ENCODE results near the gene KIFC1. TPM values are rescaled to one million over a fixed set of nuclear protein-coding genes. Genes with fewer than 3 reads are reported as not detected.
A peak's percentile ranks its signal among the peaks of the same experiment; 100 is the strongest.

The KIFC1 gene
- total and polyA plus RNA-seq, 4 experiments from 2014 or later, result 0.54 to 0.69 (median 0.61) TPM; not detected in 1

DNA sequence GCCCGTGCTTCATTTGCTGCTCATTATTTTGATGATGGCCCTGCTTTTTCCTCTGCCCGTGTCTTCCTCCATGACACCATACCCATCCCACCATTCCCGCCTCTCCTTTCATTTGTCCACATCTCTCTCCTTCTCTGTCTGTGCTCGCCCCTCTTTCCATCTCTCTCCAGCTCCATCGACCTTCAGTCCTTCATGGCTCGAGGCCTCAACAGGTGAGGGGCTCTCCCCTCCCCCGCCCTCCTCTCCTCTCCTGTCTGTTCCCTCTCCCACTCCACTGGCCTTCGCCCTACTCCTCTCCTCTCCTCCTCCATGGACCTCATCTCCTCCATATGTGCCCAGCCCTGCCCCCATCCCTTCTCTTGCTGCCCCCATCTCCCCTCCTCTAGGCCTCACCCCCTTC, 50.7 kb downstream of the KIFC1 start:
- POLR2A ChIA-PET (ENCODE audit: partially characterized antibody), result no interaction called here
- Histone ChIP-seq H3K27ac (ENCODE audit: low read depth, low read length) (no peak overlapping the region), H3K27me3 (ENCODE audit: insufficient read depth, low read length) (no peaks in the 10 kb centered on the region), H3K4me1 (ENCODE audit: insufficient read depth, low read length) (no peaks in the 10 kb centered on the region), H3K4me3 (ENCODE audit: low read length in 2 of 2) (no peak overlapping the region), H3K36me3 (ENCODE audit: insufficient read depth, low read length) (peaks cover 49% of the 10 kb centered on the region), H3K9me3 (ENCODE audit: control insufficient read depth in 1 of 2, low read length in 2 of 2) (no peaks in the 10 kb centered on the region)
- DNase-seq, result no peak
- H3K9me3 Mint-ChIP-seq, result peaks cover 0 to 2% (median 0%) of the 10 kb centered on the region in 8 donors
- intact Hi-C loops (cut with micrococcal nuclease), result no loop called here
- CTCF ChIA-PET (ENCODE audit: partially characterized antibody), result no interaction called here
- no peaks in the 10 kb centered on the region for H3K27me3 Mint-ChIP-seq
- peak overlapping the region in 3 of 7 donors; percentile 9 to 92 (median 42) for H3K27ac Mint-ChIP-seq
- peaks cover 35 to 63% of the 10 kb centered on the region in 2 donors for H3K36me3 Mint-ChIP-seq
- no peak overlapping the region for H3K4me3 Mint-ChIP-seq
- H3K4me1 Mint-ChIP-seq, result peaks cover 0 to 4% (median 1%) of the 10 kb centered on the region in 4 donors

DNA sequence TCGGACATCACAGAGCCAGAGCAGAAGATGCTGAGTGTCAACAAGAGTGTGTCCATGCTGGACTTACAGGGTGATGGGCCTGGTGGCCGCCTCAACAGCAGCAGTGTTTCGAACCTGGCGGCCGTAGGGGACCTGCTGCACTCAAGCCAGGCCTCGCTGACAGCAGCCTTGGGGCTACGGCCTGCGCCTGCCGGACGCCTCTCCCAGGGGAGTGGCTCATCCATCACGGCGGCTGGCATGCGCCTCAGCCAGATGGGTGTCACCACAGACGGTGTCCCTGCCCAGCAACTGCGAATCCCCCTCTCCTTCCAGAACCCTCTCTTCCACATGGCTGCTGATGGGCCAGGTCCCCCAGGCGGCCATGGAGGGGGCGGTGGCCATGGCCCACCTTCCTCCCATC, 51.4 kb downstream of the KIFC1 start:
- Mint-ChIP-seq H3K4me3 (no peak overlapping the region), H3K27me3 (no peaks in the 10 kb centered on the region), H3K9me3 (peaks cover 0 to 2% (median 0%) of the 10 kb centered on the region in 8 donors), H3K4me1 (peaks cover 0 to 4% (median 1%) of the 10 kb centered on the region in 4 donors), H3K27ac (peak overlapping the region in 1 of 7 donors; percentile 77), H3K36me3 (peaks cover 35 to 62% of the 10 kb centered on the region in 2 donors)
- no peak overlapping the region for H3K4me3 ChIP-seq (ENCODE audit: low read length in 2 of 2)
- H3K27ac ChIP-seq (ENCODE audit: low read depth, low read length), result no peak overlapping the region
- H3K9me3 ChIP-seq (ENCODE audit: control insufficient read depth in 1 of 2, low read length in 2 of 2), result no peaks in the 10 kb centered on the region
- intact Hi-C loops (cut with micrococcal nuclease), result no loop called here
- peaks cover 49% of the 10 kb centered on the region for H3K36me3 ChIP-seq (ENCODE audit: insufficient read depth, low read length)
- ChIA-PET POLR2A (ENCODE audit: partially characterized antibody) (interaction anchor here (0.6 kb wide), 1 partner anchor 153 kb away, joined by 4 read pairs; no protein-coding TSS in a partner anchor), CTCF (ENCODE audit: partially characterized antibody) (no interaction called here)
- no peaks in the 10 kb centered on the region for H3K4me1 ChIP-seq (ENCODE audit: insufficient read depth, low read length)
- DNase-seq, result no peak
- no peaks in the 10 kb centered on the region for H3K27me3 ChIP-seq (ENCODE audit: insufficient read depth, low read length)

DNA sequence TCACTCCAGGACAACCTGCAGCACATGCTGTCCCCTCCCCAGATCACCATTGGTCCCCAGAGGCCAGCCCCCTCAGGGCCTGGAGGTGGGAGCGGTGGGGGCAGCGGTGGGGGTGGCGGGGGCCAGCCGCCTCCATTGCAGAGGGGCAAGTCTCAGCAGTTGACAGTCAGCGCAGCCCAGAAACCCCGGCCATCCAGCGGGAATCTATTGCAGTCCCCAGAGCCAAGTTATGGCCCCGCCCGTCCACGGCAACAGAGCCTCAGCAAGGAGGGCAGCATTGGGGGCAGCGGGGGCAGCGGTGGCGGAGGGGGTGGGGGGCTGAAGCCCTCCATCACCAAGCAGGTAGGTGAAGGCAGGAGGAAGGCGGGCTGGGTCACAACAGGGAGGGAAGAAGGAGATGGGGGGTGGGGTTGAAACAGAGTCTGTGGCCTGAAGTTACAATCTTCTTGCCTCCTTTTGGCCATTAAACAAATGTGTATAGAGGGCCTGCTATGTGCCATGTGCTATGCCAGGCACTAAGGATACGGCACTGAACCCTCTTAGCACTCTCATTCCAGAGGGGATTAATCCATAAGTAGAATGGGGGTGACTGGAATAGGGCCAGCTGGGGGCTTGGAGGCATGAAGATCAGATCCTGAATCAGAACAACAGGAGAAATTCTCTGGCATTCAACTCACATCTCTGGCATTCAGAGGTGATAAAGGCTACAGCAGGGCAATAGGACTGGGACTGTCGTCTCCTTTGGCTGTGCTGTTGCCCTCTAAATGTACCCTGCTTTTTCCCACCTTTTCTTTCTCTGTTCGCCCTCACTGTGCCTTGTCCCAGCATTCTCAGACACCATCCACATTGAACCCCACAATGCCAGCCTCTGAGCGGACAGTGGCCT, 52.2 kb downstream of the KIFC1 start:
- Histone ChIP-seq H3K4me1 (ENCODE audit: insufficient read depth, low read length) (no peaks in the 10 kb centered on the region), H3K27ac (ENCODE audit: low read depth, low read length) (no peak overlapping the region), H3K27me3 (ENCODE audit: insufficient read depth, low read length) (no peaks in the 10 kb centered on the region), H3K36me3 (ENCODE audit: insufficient read depth, low read length) (peaks cover 42% of the 10 kb centered on the region), H3K9me3 (ENCODE audit: control insufficient read depth in 1 of 2, low read length in 2 of 2) (no peaks in the 10 kb centered on the region), H3K4me3 (ENCODE audit: low read length in 2 of 2) (no peak overlapping the region)
- intact Hi-C loops (cut with micrococcal nuclease), result no loop called here
- H3K9me3 Mint-ChIP-seq, result peaks cover 0 to 2% (median 0%) of the 10 kb centered on the region in 8 donors
- CTCF ChIA-PET (ENCODE audit: partially characterized antibody), result no interaction called here
- DNase-seq, result no peak
- H3K36me3 Mint-ChIP-seq, result peaks cover 31 to 62% of the 10 kb centered on the region in 2 donors
- peaks cover 0 to 6% (median 1%) of the 10 kb centered on the region in 4 donors for H3K4me1 Mint-ChIP-seq
- H3K27me3 Mint-ChIP-seq, result no peaks in the 10 kb centered on the region
- no peak overlapping the region for H3K4me3 Mint-ChIP-seq
- POLR2A ChIA-PET (ENCODE audit: partially characterized antibody), result interaction anchor here (1.8 kb wide), 1 partner anchor 10 kb away, joined by 6 read pairs; the partner anchor contains the start of gene ZBTB9
- H3K27ac Mint-ChIP-seq, result peak overlapping the region in 1 of 7 donors; percentile 66

DNA sequence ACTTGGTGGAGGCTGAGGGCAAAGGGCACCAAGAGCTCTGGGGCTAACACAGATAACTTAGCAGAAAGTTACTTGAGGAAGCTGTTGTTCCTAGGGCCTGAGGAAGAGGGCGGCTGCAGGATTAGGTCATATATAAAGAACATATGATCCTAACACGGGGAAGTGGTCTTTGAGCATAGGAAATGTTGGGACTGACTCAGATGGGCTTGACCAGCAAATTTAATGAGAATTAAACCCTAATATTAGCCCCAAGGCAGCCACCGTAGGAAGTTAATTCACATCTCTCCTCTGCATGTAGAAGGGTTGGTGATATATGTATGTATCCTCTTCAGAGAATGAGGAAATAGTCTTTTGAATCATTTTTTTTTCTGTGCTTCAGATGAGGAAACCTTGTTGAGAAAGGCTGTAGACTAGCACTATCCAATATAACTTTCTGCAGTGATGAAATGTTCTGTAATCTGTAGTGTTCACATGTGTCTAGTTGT, 53.5 kb downstream of the KIFC1 start:
- Mint-ChIP-seq H3K4me3 (no peak overlapping the region), H3K27me3 (no peaks in the 10 kb centered on the region), H3K9me3 (no peaks in the 10 kb centered on the region), H3K4me1 (peaks cover 1 to 7% (median 3%) of the 10 kb centered on the region in 4 donors), H3K36me3 (peaks cover 26 to 53% of the 10 kb centered on the region in 2 donors), H3K27ac (peak overlapping the region in 5 of 7 donors; percentile 37 to 87 (median 68))
- H3K9me3 ChIP-seq (ENCODE audit: control insufficient read depth in 1 of 2, low read length in 2 of 2), result no peaks in the 10 kb centered on the region
- no peak overlapping the region for H3K4me3 ChIP-seq (ENCODE audit: low read length in 2 of 2)
- POLR2A ChIA-PET (ENCODE audit: partially characterized antibody), result interaction anchor here (0.7 to 1.9 kb wide), 4 partner anchors 9 to 27 kb away, joined by 3 to 6 read pairs (median 5); partner anchors contain the start of genes CUTA and ZBTB9
- peaks cover 37% of the 10 kb centered on the region for H3K36me3 ChIP-seq (ENCODE audit: insufficient read depth, low read length)
- CTCF ChIA-PET (ENCODE audit: partially characterized antibody), result interaction anchor here (0.6 kb wide), 1 partner anchor 314 kb away, joined by 3 read pairs; no protein-coding TSS in a partner anchor
- no peak overlapping the region for H3K27ac ChIP-seq (ENCODE audit: low read depth, low read length)
- H3K27me3 ChIP-seq (ENCODE audit: insufficient read depth, low read length), result no peaks in the 10 kb centered on the region
- H3K4me1 ChIP-seq (ENCODE audit: insufficient read depth, low read length), result no peaks in the 10 kb centered on the region
- DNase-seq, result no peak
- intact Hi-C loops (cut with micrococcal nuclease), result no loop called here

DNA sequence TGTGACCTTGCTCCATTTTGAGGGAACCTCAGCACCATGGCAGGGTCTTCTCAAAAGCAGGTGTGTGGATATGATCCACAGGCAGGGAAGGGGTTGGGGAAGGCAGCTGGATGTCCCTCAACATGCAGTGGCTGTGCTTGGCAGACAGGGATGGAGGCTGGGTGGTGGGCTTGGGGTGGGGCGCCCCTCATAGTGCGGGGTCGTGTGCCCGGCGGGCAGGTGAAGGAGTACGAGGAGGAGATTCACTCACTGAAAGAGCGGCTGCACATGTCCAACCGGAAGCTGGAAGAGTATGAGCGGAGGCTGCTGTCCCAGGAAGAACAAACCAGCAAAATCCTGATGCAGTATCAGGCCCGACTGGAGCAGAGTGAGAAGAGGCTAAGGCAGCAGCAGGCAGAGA, 54.7 kb downstream of the KIFC1 start:
- Histone ChIP-seq H3K36me3 (ENCODE audit: insufficient read depth, low read length) (peaks cover 25% of the 10 kb centered on the region), H3K4me1 (ENCODE audit: insufficient read depth, low read length) (no peaks in the 10 kb centered on the region)

DNA sequence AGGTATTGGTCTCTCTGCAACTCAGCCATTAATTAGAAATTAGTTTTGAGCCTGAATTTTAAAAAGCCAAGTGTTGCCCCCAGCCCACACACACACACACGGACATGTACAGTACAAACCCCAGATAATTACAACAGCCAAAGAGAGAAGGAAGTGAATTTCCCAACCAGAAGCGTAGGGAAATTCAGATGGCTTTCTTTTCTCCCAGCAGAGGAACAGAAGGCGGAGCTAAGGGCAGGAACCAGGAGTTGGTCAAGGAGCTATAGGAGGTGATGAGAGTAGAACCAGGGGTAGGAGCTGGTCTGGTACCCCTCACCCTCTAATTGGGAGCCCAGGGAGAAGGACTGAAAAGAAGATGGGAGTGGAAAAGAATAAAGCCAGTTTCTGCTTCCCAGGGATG, 58.8 kb downstream of the KIFC1 start:
- no peak overlapping the region for H3K4me3 ChIP-seq (ENCODE audit: low read length in 2 of 2)
- peaks cover 15 to 39% (median 24%) of the 10 kb centered on the region in 4 donors for H3K4me1 Mint-ChIP-seq
- H3K27me3 Mint-ChIP-seq, result no peaks in the 10 kb centered on the region
- H3K9me3 ChIP-seq (ENCODE audit: control insufficient read depth in 1 of 2, low read length in 2 of 2), result no peaks in the 10 kb centered on the region
- CTCF ChIA-PET (ENCODE audit: partially characterized antibody), result no interaction called here
- peaks cover 8% of the 10 kb centered on the region for H3K36me3 ChIP-seq (ENCODE audit: insufficient read depth, low read length)
- peaks cover 13 to 34% of the 10 kb centered on the region in 2 donors for H3K36me3 Mint-ChIP-seq
- no peaks in the 10 kb centered on the region for H3K9me3 Mint-ChIP-seq
- DNase-seq, result no peak
- H3K27me3 ChIP-seq (ENCODE audit: insufficient read depth, low read length), result no peaks in the 10 kb centered on the region
- POLR2A ChIA-PET (ENCODE audit: partially characterized antibody), result interaction anchor here (1.4 to 2.0 kb wide), 2 partner anchors 19 to 129 kb away, joined by 4 to 5 read pairs; partner anchors contain the start of gene BAK1
- no peak overlapping the region for H3K27ac ChIP-seq (ENCODE audit: low read depth, low read length)
- H3K4me3 Mint-ChIP-seq, result no peak overlapping the region
- peak overlapping the region in 4 of 7 donors; percentile 2 to 86 (median 48) for H3K27ac Mint-ChIP-seq
- H3K4me1 ChIP-seq (ENCODE audit: insufficient read depth, low read length), result peaks cover 24% of the 10 kb centered on the region
- intact Hi-C loops (cut with micrococcal nuclease), result loop anchor here (10.0 kb wide), 1 partner anchor 264 kb away; the partner anchor contains the start of gene UQCC2

More for the DNA sequence above, 54.7 kb downstream of the KIFC1 start:
- H3K4me3 Mint-ChIP-seq, result no peak overlapping the region
- H3K27ac Mint-ChIP-seq, result peak overlapping the region in 4 of 7 donors; percentile 24 to 82 (median 70)
- H3K27me3 Mint-ChIP-seq, result no peaks in the 10 kb centered on the region
- no peaks in the 10 kb centered on the region for H3K9me3 ChIP-seq (ENCODE audit: control insufficient read depth in 1 of 2, low read length in 2 of 2)
- H3K4me1 Mint-ChIP-seq, result peaks cover 1 to 12% (median 3%) of the 10 kb centered on the region in 4 donors
- no peaks in the 10 kb centered on the region for H3K9me3 Mint-ChIP-seq
- peaks cover 22 to 44% of the 10 kb centered on the region in 2 donors for H3K36me3 Mint-ChIP-seq
- POLR2A ChIA-PET (ENCODE audit: partially characterized antibody), result interaction anchor here (1.9 kb wide), 1 partner anchor 16 kb away, joined by 6 read pairs; no protein-coding TSS in a partner anchor
- intact Hi-C loops (cut with micrococcal nuclease), result no loop called here
- H3K27ac ChIP-seq (ENCODE audit: low read depth, low read length), result no peak overlapping the region
- CTCF ChIA-PET (ENCODE audit: partially characterized antibody), result no interaction called here
- no peak for DNase-seq
- no peaks in the 10 kb centered on the region for H3K27me3 ChIP-seq (ENCODE audit: insufficient read depth, low read length)
- no peak overlapping the region for H3K4me3 ChIP-seq (ENCODE audit: low read length in 2 of 2)

DNA sequence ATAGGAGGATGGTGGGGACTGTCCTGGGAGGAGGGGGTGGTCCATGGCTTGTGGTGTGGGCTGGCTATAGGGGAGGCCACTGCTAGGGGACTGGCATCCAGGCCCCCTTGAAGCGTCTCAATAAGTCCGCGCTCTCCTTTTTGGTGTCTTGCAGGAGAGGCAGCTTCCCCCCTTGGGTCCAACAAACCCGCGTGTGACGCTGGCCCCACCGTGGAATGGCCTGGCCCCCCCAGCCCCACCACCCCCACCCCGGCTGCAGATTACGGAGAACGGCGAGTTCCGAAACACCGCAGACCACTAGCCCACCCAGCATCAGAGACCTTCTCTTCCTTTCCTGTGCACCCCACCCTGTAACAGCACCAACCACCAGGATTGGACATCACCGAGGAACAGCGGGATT, 60.0 kb downstream of the KIFC1 start:
- ChIA-PET POLR2A (ENCODE audit: partially characterized antibody) (no interaction called here), CTCF (ENCODE audit: partially characterized antibody) (no interaction called here)
- DNase-seq, result no peak
- peak overlapping the region in 1 of 8 donors; percentile 25 for H3K4me3 Mint-ChIP-seq
- H3K9me3 ChIP-seq (ENCODE audit: control insufficient read depth in 1 of 2, low read length in 2 of 2), result no peaks in the 10 kb centered on the region
- no peaks in the 10 kb centered on the region for H3K27me3 Mint-ChIP-seq
- intact Hi-C loops (cut with micrococcal nuclease), result loop anchor here (10.0 kb wide), 1 partner anchor 263 kb away; the partner anchor contains the start of gene UQCC2
- peak overlapping the region in 5 of 7 donors; percentile 37 to 84 (median 64) for H3K27ac Mint-ChIP-seq
- no peak overlapping the region for H3K27ac ChIP-seq (ENCODE audit: low read depth, low read length)
- peaks cover 14 to 43% (median 29%) of the 10 kb centered on the region in 4 donors for H3K4me1 Mint-ChIP-seq
- H3K27me3 ChIP-seq (ENCODE audit: insufficient read depth, low read length), result no peaks in the 10 kb centered on the region
- H3K36me3 Mint-ChIP-seq, result peaks cover 9 to 36% of the 10 kb centered on the region in 2 donors
- no peak overlapping the region for H3K4me3 ChIP-seq (ENCODE audit: low read length in 2 of 2)
- H3K4me1 ChIP-seq (ENCODE audit: insufficient read depth, low read length), result peaks cover 29% of the 10 kb centered on the region
- H3K36me3 ChIP-seq (ENCODE audit: insufficient read depth, low read length), result peaks cover 12% of the 10 kb centered on the region
- no peaks in the 10 kb centered on the region for H3K9me3 Mint-ChIP-seq

Measured in CD4-positive, alpha-beta memory T cell (primary cell).